Fibroblast of pulmonary artery (primary cell): ENCODE measurements around the gene COL1A1.

Experiments
- DNase-seq: peaks from one replicate; pipeline ENCODE4 v3.0.0-alpha.2; 2010; ENCODE audit warnings: low read depth
- H3K4me3 ChIP-seq: replicated peaks from 2 replicates; pipeline ENCODE4 v1.5.1; 2011; ENCODE audit warnings: low read depth, mild to moderate bottlenecking, control low read depth, low read length, moderate library complexity
- TF ChIP-seq, protein P1 (sequence below): IDR thresholded peaks from 2 replicates; pipeline ENCODE4 v1.5.1; 2011; ENCODE audit warnings: mild to moderate bottlenecking, control low read depth, low read length, inconsistent platforms; ENCODE audit errors: missing control alignments

The COL1A1 gene

DNA sequence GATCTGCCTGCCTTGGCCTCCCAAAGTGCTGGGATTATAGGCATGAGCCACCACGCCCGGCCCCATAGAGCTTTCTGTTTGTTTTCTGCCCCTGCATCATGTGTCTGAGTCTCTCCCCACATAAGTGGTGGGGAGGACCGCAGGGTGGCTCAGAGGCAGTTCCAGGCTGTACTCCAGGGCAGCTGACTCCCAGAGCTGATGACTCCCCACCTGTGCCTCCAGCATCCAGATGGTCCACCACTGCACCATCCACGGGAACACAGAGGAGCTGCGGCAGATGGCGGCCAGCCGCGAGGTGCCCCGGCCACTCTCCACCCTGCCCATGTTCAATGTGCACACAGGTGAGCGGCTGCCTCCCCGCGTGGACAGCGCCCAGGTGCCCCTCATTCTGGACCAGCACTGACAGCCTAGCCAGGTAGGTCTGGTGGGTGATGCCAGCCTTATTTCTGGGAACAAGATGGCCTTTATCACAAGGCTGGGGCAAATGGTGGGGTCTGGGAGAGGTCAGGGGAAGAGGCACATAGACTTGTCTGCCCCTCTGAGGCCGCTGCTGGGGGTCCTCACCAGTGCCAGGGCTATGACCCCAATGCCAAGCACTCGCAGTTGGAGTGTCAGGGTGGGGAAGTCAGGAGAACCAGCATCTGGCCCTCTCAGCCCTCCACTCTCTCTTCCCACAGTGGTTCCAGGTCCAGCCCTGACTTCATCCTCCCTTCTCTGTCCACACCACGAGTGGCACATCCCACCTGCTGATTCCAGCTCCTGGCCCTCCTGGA lies 26.2 kb downstream of the COL1A1 start:
- no peak overlapping the region for H3K4me3 ChIP-seq
- DNase-seq: no peak
- TF ChIP-seq, protein P1, sequence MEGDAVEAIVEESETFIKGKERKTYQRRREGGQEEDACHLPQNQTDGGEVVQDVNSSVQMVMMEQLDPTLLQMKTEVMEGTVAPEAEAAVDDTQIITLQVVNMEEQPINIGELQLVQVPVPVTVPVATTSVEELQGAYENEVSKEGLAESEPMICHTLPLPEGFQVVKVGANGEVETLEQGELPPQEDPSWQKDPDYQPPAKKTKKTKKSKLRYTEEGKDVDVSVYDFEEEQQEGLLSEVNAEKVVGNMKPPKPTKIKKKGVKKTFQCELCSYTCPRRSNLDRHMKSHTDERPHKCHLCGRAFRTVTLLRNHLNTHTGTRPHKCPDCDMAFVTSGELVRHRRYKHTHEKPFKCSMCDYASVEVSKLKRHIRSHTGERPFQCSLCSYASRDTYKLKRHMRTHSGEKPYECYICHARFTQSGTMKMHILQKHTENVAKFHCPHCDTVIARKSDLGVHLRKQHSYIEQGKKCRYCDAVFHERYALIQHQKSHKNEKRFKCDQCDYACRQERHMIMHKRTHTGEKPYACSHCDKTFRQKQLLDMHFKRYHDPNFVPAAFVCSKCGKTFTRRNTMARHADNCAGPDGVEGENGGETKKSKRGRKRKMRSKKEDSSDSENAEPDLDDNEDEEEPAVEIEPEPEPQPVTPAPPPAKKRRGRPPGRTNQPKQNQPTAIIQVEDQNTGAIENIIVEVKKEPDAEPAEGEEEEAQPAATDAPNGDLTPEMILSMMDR: no peak

DNA sequence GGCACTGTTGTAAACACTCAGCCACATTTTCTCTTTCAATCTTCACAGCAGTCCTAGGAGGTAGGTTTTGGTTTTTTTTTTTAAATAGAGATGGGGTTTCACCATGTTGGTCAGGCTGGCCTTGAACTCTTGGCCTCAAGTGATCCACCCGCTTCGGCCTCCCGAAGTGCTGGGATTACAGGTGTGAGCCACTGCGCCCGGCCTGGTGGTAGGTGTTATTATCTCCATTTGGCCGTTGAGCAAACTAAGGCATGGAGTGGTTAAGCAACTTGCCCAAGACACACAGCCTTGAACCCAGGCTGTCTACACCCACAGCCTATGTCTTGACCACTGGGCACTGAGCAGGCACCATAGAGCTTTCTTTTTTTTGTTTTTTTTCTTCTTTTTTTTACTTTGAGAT lies 27.0 kb downstream of the COL1A1 start:
- TF ChIP-seq, protein P1: no peak
- no peak overlapping the region for H3K4me3 ChIP-seq
- no peak for DNase-seq

DNA sequence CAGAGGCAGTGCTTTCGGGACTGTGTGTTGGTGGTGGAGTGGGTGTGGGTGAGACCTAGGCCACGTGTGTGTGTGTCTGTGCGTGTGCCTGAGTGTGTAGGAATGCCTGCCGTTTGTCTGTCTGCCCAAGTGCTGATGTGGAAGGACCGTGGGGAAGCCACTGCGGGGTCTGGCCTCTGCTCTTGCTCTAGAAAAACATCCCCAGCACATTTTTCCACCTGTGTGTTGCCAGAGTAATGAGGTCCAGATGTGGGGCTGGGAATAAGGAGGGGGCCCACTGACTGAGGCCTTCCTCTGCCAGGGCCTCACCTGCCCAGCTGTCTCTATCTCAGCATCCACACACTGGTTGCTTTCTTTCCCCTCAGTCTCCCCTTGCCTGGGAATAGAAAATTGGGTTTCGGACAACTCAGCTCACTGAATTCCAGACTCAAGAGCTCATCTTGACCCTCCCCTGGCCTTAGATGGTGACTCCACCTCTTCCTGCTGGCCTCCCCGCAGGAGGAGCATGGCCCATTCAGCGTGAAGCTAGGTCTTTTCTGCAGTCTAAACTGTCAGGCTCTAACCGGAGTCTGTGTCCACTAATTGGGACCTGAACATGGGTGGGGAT lies 28.0 kb downstream of the COL1A1 start:
- no peak overlapping the region for H3K4me3 ChIP-seq
- peak; percentile 85 for DNase-seq
- TF ChIP-seq, protein P1: no peak

DNA sequence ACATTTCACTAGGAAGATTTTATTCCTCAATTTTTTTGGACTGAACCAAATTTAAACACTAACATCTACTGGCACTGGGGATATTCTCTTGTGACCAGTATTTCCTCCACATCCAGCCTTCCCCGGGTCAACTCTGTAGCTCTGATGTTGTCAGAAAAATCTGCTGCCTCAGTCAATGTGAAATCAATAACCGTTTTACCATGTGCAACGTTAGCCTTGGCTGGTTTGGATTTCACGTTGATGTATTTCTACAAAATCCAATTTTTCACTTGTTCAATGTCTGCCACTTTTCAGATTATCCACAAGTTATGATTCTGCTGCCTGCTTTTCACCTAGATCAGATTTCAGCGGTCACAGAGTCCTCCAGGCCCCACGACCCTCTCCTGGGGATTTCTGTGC lies 28.5 kb downstream of the COL1A1 start:
- TF ChIP-seq, protein P1: no peak
- DNase-seq: no peak
- H3K4me3 ChIP-seq: no peak overlapping the region

DNA sequence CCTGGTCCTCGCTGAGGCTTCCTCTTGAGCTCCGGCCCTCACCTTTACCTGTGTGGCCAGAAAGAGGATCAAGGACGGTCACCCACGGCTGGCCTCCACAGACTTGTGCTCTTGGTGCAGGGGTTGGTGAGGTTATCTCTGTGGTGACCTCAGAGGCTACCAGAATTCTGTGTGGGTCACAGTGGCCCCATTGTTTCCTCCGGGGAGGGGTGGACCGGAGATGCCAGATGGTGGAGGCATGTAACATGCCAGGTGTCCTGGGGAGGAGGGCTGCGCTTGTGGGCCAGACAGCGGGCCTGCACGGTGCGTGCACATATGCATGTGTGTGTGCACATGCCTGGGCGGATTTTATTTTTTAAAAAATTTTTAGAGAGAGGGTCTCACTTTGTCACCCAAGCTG lies 29.3 kb downstream of the COL1A1 start:
- no peak overlapping the region for H3K4me3 ChIP-seq
- TF ChIP-seq, protein P1: no peak
- DNase-seq: no peak

DNA sequence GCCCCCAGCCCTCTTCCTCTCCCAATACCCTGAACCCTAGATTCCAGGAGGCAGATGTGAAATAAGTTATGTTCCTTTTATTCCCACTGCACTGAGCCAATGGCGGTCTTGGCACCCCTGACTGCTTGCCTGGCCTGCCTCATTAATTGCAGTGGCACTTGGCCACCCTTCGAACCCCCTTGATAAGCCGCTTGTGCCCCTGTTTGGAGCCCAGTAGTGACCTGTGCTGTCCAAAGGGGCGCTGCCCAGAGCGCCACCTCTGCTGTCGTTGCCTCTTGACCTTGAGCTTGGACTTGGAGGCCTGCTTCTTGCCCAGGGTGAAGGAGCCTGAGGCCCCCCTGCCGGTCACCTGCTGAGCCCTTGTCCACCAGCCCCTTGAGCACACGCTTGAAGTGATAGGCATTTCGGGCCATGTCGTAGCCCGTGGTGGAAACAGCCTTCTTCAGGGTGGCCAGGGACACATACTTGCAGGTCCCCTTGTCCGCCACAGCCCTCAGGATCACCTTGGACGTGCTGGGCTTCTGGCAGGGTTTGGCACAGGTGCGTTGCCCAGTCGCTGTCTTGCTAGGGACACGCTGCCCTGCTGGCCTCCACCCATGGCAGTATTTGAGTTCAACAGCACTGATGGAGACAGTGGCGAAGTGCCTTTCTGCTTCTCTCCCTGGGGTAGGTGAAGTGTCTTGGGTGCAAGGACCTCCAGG lies 29.9 kb downstream of the COL1A1 start:
- H3K4me3 ChIP-seq: no peak overlapping the region
- DNase-seq: no peak
- TF ChIP-seq, protein P1: no peak
